Erythroblast (primary cell): ENCODE measurements around the gene PRAMEF8.
"Not testable (repeated sequence)": the region's sequence is repeated elsewhere in the genome, so short reads cannot be mapped to it uniquely, and the experiment has no call there.

Experiments used
- GATA1 ChIP-seq: IDR thresholded peaks from 2 replicates; pipeline ENCODE4 v1.6.1; 2011; ENCODE audit warnings: low read depth, mild to moderate bottlenecking, control low read depth, low read length, moderate library complexity
- POLR2A ChIP-seq: IDR thresholded peaks from 2 replicates; pipeline ENCODE4 v1.6.1; 2011; ENCODE audit warnings: mild to moderate bottlenecking, low read length

GRCh38 chr1:13315281-13315680 is 30.3 kb upstream of the PRAMEF8 start, which contains the start of gene PRAMEF15:
- TF ChIP-seq POLR2A, GATA1: not testable (repeated sequence)
